Gastroesophageal sphincter (tissue), 3 donors: Measurements from ENCODE around the gene SGPP2.
"Not testable (repeated sequence)": the region's sequence is repeated elsewhere in the genome, so short reads cannot be mapped to it uniquely, and the experiment has no call there.

Source experiments
- CTCF ChIP-seq, 4 experiments: fragments of 200-600 bp in 2 of 4; fragments of 450-650 bp in 2 of 4; sonication (generic) in 1 of 4; IDR thresholded peaks; one replicate each; pipeline ENCODE4 v1.5.1; 2017 to 2019; ENCODE audit warnings: antibody characterized with exemption in 4 of 4, mild to moderate bottlenecking in 2 of 4, moderate library complexity in 2 of 4
- EP300 ChIP-seq: sonication (generic); formaldehyde crosslinking; IDR thresholded peaks from one replicate; pipeline ENCODE4 v1.6.1; 2017; ENCODE audit warnings: antibody characterized with exemption, mild to moderate bottlenecking

GRCh38 chr2:222435400-222436039, 11.2 kb downstream of the SGPP2 start:
- TF ChIP-seq EP300; CTCF (IDR thresholded peaks at IDR 0.05): not testable (repeated sequence)
